Gastroesophageal sphincter (tissue), 3 donors: ENCODE data around the gene PNLIPRP1.

ENCODE experiments used
- CTCF ChIP-seq, 4 experiments: fragments of 200-600 bp in 2 of 4; fragments of 450-650 bp in 2 of 4; sonication (generic) in 1 of 4; IDR thresholded peaks; one replicate each; pipeline ENCODE4 v1.5.1; 2017 to 2019; ENCODE audit warnings: antibody characterized with exemption in 4 of 4, mild to moderate bottlenecking in 2 of 4, moderate library complexity in 2 of 4
- EP300 ChIP-seq: sonication (generic); formaldehyde crosslinking; IDR thresholded peaks from one replicate; pipeline ENCODE4 v1.6.1; 2017; ENCODE audit warnings: antibody characterized with exemption, mild to moderate bottlenecking

- TF ChIP-seq CTCF (IDR thresholded peaks at IDR 0.05) (no peak), EP300 (no peak)
Measured at GRCh38 chr10:116607336-116607735, 16.6 kb downstream of the PNLIPRP1 start.
